Measurements from ENCODE around the gene CSNK1E. TPM values are rescaled to one million over a fixed set of nuclear protein-coding genes. Genes with fewer than 3 reads are reported as not detected.

The CSNK1E gene
- total RNA-seq, 2 experiments from 2014 or later = 105 to 108 TPM

GRCh38 chr22:38311323-38311620 is 6.0 kb downstream of the CSNK1E start:
- intact Hi-C loops (cut with micrococcal nuclease) = no loop called here
- Mint-ChIP-seq H3K4me1 (ENCODE audit: low read depth) (peaks cover 64% of the 10 kb centered on the region), H3K27ac (peak overlapping the region; percentile 70), H3K9me3 (no peaks in the 10 kb centered on the region), H3K36me3 (ENCODE audit: low read depth) (peaks cover 9% of the 10 kb centered on the region), H3K4me3 (no peak overlapping the region), H3K27me3 (ENCODE audit: low read depth) (no peaks in the 10 kb centered on the region)
- CTCF ChIA-PET = interaction anchor here (0.9 kb wide), 1 partner anchor 10 kb away, joined by 3 read pairs; no protein-coding TSS in a partner anchor
- DNase-seq = no peak

GRCh38 chr22:38310518-38311322 is 6.5 kb downstream of the CSNK1E start:
- Mint-ChIP-seq H3K4me3 (no peak overlapping the region), H3K27me3 (ENCODE audit: low read depth) (no peaks in the 10 kb centered on the region), H3K27ac (peak overlapping the region; percentile 70), H3K4me1 (ENCODE audit: low read depth) (peaks cover 66% of the 10 kb centered on the region), H3K36me3 (ENCODE audit: low read depth) (peaks cover 9% of the 10 kb centered on the region), H3K9me3 (no peaks in the 10 kb centered on the region)
- CTCF ChIA-PET = interaction anchor here (0.9 kb wide), 1 partner anchor 9 kb away, joined by 3 read pairs; no protein-coding TSS in a partner anchor
- intact Hi-C loops (cut with micrococcal nuclease) = no loop called here
- DNase-seq = no peak

GRCh38 chr22:38309614-38310517 is 7.4 kb downstream of the CSNK1E start:
- no peaks in the 10 kb centered on the region for H3K9me3 Mint-ChIP-seq
- CTCF ChIA-PET = no interaction called here
- no peak overlapping the region for H3K27ac Mint-ChIP-seq
- no peak for DNase-seq
- intact Hi-C loops (cut with micrococcal nuclease) = no loop called here
- no peak overlapping the region for H3K4me3 Mint-ChIP-seq
- H3K27me3 Mint-ChIP-seq (ENCODE audit: low read depth) = no peaks in the 10 kb centered on the region
- H3K36me3 Mint-ChIP-seq (ENCODE audit: low read depth) = peaks cover 11% of the 10 kb centered on the region
- peaks cover 65% of the 10 kb centered on the region for H3K4me1 Mint-ChIP-seq (ENCODE audit: low read depth)

- peaks cover 14% of the 10 kb centered on the region for H3K36me3 Mint-ChIP-seq (ENCODE audit: low read depth)
- no peaks in the 10 kb centered on the region for H3K27me3 Mint-ChIP-seq (ENCODE audit: low read depth)
- DNase-seq = no peak
- no peak overlapping the region for H3K4me3 Mint-ChIP-seq
- no peaks in the 10 kb centered on the region for H3K9me3 Mint-ChIP-seq
- peak overlapping the region; percentile 21 for H3K27ac Mint-ChIP-seq
- intact Hi-C loops (cut with micrococcal nuclease) = no loop called here
- CTCF ChIA-PET = no interaction called here
- H3K4me1 Mint-ChIP-seq (ENCODE audit: low read depth) = peaks cover 64% of the 10 kb centered on the region
These were observed 8.3 kb downstream of the CSNK1E start for GRCh38 chr22:38308791-38309498.

- Mint-ChIP-seq H3K4me1 (ENCODE audit: low read depth) (peaks cover 37% of the 10 kb centered on the region), H3K9me3 (no peaks in the 10 kb centered on the region), H3K4me3 (no peak overlapping the region), H3K27me3 (ENCODE audit: low read depth) (no peaks in the 10 kb centered on the region), H3K27ac (peak overlapping the region; percentile 90), H3K36me3 (ENCODE audit: low read depth) (peaks cover 19% of the 10 kb centered on the region)
- CTCF ChIA-PET = no interaction called here
- peak; percentile 70 for DNase-seq
- intact Hi-C loops (cut with micrococcal nuclease) = loop anchor here (1.0 kb wide), 1 partner anchor 11 kb away; no protein-coding TSS in a partner anchor
These were observed 11.5 kb downstream of the CSNK1E start for GRCh38 chr22:38305471-38306448.

GRCh38 chr22:38304526-38304925 is 12.7 kb downstream of the CSNK1E start:
- CTCF ChIA-PET = no interaction called here
- peaks cover 22% of the 10 kb centered on the region for H3K36me3 Mint-ChIP-seq (ENCODE audit: low read depth)
- intact Hi-C loops (cut with micrococcal nuclease) = no loop called here
- DNase-seq = no peak
- H3K27ac Mint-ChIP-seq = no peak overlapping the region
- H3K27me3 Mint-ChIP-seq (ENCODE audit: low read depth) = no peaks in the 10 kb centered on the region
- peaks cover 35% of the 10 kb centered on the region for H3K4me1 Mint-ChIP-seq (ENCODE audit: low read depth)
- no peak overlapping the region for H3K4me3 Mint-ChIP-seq
- no peaks in the 10 kb centered on the region for H3K9me3 Mint-ChIP-seq

GRCh38 chr22:38303974-38304373 is 13.3 kb downstream of the CSNK1E start:
- Mint-ChIP-seq H3K27ac (no peak overlapping the region), H3K9me3 (no peaks in the 10 kb centered on the region), H3K36me3 (ENCODE audit: low read depth) (peaks cover 22% of the 10 kb centered on the region), H3K4me1 (ENCODE audit: low read depth) (peaks cover 34% of the 10 kb centered on the region), H3K4me3 (no peak overlapping the region), H3K27me3 (ENCODE audit: low read depth) (no peaks in the 10 kb centered on the region)
- CTCF ChIA-PET = interaction anchor here (1.5 kb wide), 1 partner anchor 252 kb away, joined by 4 read pairs; no protein-coding TSS in a partner anchor
- intact Hi-C loops (cut with micrococcal nuclease) = no loop called here
- DNase-seq = no peak

- peaks cover 20% of the 10 kb centered on the region for H3K36me3 Mint-ChIP-seq (ENCODE audit: low read depth)
- CTCF ChIA-PET = interaction anchor here (1.5 kb wide), 1 partner anchor 251 kb away, joined by 4 read pairs; no protein-coding TSS in a partner anchor
- no peaks in the 10 kb centered on the region for H3K9me3 Mint-ChIP-seq
- no peak for DNase-seq
- no peaks in the 10 kb centered on the region for H3K27me3 Mint-ChIP-seq (ENCODE audit: low read depth)
- intact Hi-C loops (cut with micrococcal nuclease) = no loop called here
- H3K4me3 Mint-ChIP-seq = no peak overlapping the region
- H3K4me1 Mint-ChIP-seq (ENCODE audit: low read depth) = peaks cover 33% of the 10 kb centered on the region
- H3K27ac Mint-ChIP-seq = no peak overlapping the region
These were observed 14.3 kb downstream of the CSNK1E start for GRCh38 chr22:38302906-38303305.

- Mint-ChIP-seq H3K27ac (no peak overlapping the region), H3K36me3 (ENCODE audit: low read depth) (peaks cover 24% of the 10 kb centered on the region), H3K9me3 (no peaks in the 10 kb centered on the region), H3K4me3 (no peak overlapping the region), H3K4me1 (ENCODE audit: low read depth) (peaks cover 22% of the 10 kb centered on the region), H3K27me3 (ENCODE audit: low read depth) (no peaks in the 10 kb centered on the region)
- CTCF ChIA-PET = interaction anchor here (1.1 kb wide), 1 partner anchor 10 kb away, joined by 3 read pairs; no protein-coding TSS in a partner anchor
- intact Hi-C loops (cut with micrococcal nuclease) = no loop called here
- DNase-seq = no peak
These were observed 16.3 kb downstream of the CSNK1E start for GRCh38 chr22:38300946-38301345.

GRCh38 chr22:38300197-38300945 is 16.9 kb downstream of the CSNK1E start:
- Mint-ChIP-seq H3K4me1 (ENCODE audit: low read depth) (peaks cover 16% of the 10 kb centered on the region), H3K27ac (no peak overlapping the region), H3K4me3 (no peak overlapping the region), H3K9me3 (no peaks in the 10 kb centered on the region), H3K27me3 (ENCODE audit: low read depth) (no peaks in the 10 kb centered on the region), H3K36me3 (ENCODE audit: low read depth) (peaks cover 23% of the 10 kb centered on the region)
- DNase-seq = no peak
- CTCF ChIA-PET = no interaction called here
- intact Hi-C loops (cut with micrococcal nuclease) = no loop called here

- no peak overlapping the region for H3K4me3 Mint-ChIP-seq
- H3K27ac Mint-ChIP-seq = no peak overlapping the region
- H3K36me3 Mint-ChIP-seq (ENCODE audit: low read depth) = peaks cover 22% of the 10 kb centered on the region
- H3K9me3 Mint-ChIP-seq = no peaks in the 10 kb centered on the region
- intact Hi-C loops (cut with micrococcal nuclease) = loop anchor here (5.0 kb wide), 1 partner anchor 53 kb away; no protein-coding TSS in a partner anchor
- H3K27me3 Mint-ChIP-seq (ENCODE audit: low read depth) = no peaks in the 10 kb centered on the region
- H3K4me1 Mint-ChIP-seq (ENCODE audit: low read depth) = peaks cover 11% of the 10 kb centered on the region
- CTCF ChIA-PET = interaction anchor here (1.4 kb wide), 1 partner anchor 45 kb away, joined by 4 read pairs; no protein-coding TSS in a partner anchor
- no peak for DNase-seq
These were observed 17.5 kb downstream of the CSNK1E start for GRCh38 chr22:38299770-38300102.

All from activated naive CD4-positive, alpha-beta T cell treated with anti-CD3 and anti-CD28 coated beads for 36 hours (primary cell).